Measurements from ENCODE around the gene WDR41.
A peak's percentile ranks its signal among the peaks of the same experiment; 100 is the strongest.
"Not testable (repeated sequence)": the region's sequence is repeated elsewhere in the genome, so short reads cannot be mapped to it uniquely, and the experiment has no call there.

Gene WDR41, protein sequence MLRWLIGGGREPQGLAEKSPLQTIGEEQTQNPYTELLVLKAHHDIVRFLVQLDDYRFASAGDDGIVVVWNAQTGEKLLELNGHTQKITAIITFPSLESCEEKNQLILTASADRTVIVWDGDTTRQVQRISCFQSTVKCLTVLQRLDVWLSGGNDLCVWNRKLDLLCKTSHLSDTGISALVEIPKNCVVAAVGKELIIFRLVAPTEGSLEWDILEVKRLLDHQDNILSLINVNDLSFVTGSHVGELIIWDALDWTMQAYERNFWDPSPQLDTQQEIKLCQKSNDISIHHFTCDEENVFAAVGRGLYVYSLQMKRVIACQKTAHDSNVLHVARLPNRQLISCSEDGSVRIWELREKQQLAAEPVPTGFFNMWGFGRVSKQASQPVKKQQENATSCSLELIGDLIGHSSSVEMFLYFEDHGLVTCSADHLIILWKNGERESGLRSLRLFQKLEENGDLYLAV

DNA sequence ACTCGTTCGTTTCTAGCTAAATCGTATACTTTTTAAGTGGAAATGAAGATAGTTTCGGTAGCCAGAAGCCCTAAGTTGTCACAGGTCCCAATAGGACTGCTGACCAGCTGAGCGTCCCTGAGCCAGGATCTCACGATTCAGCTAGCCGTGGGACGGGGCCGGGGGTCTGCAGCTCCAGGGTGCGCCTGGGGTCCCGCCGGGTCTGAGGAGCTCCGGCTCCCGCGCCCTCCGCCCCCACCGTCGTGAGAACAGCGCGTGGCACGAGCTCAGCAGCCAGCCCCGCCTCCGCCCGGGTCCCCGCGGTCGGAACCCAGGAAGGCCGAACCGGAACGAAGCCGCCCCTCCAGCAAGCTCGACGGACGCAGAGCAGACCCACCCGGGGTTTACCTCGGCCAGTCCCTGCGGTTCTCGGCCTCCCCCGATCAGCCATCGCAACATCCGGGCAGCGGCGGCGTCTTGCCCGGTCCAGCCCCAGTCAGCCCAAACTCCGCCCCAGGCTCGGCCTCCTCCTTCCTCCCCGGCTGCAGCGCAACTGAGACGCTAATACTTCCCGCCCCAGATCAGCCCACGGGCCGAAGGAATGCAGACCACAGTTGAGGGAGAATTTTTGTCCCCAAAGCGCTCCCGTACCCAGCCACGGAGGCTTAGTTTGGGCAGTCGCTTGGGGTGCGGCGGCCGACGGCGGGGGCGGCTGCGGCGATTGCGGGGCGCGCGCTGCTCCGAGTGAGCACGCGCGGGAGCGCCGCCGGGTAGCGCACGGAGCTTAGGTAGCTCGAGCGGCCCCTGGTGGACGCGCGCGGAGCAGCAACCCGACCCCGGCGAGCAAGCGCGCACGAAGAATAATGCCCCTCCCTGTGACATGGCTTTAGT lies at the start of gene WDR41:
WDR41 (minus strand) TSS at position 534 of the 870 bp plus-strand sequence; CDS start at position 438, 96 bp downstream.
- H3K4me1 ChIP-seq (ENCODE audit: insufficient read depth, low read length): peaks cover 6% of the 10 kb centered on the region
- no peaks in the 10 kb centered on the region for H3K9me3 ChIP-seq (ENCODE audit: low read length)
- H3K27me3 ChIP-seq (ENCODE audit: insufficient read depth, low read length): no peaks in the 10 kb centered on the region
- peak within 1 kb of the TSS; percentile 77 for H2AFZ ChIP-seq (ENCODE audit: low read depth, low read length)
- no peaks in the 10 kb centered on the region for H3K36me3 ChIP-seq (ENCODE audit: insufficient read depth, low read length)
- H3K4me3 ChIP-seq (ENCODE audit: low read length): peak within 1 kb of the TSS; percentile 100

DNA sequence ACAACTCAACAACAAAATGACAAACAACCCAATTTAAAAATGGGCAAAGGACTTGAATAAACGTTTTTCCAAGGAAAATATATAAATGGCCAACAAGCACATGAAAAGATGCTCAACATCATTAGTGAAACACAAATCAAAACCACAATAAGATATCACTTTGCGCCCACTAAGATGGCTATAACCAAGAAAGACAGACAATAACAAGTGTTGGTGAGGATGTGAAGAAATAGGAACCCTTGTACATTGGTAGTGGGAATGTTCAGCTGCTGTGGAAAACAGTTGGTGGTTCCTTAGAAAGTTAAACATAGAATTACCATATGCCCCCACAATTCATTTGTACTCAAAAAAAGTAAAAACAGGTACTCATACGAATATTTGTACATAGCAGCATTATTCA lies 39.2 kb upstream of the WDR41 start:
- Histone ChIP-seq H3K4me3 (ENCODE audit: low read length) (no peak overlapping the region), H2AFZ (ENCODE audit: low read depth, low read length) (no peak overlapping the region), H3K4me1 (ENCODE audit: insufficient read depth, low read length) (no peaks in the 10 kb centered on the region)

DNA sequence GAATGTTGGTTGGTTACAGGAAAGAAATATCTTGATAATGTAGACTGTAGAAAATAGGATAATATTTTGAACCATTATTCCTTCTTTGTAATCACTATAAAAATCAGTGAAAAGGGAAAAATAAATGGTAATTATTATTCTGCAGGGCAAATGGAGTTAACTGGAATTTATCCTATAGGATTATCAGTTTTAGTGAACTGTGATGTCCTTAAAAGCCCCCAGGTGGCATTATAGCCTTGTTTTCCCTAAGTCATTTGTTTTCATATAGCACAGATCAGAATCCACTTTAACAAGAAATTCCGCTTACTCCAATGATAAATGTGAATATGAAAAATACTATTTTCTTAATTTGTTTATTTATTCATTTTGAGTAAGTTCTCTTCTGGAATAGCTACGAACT lies 26.2 kb upstream of the WDR41 start:
- H3K9me3 ChIP-seq (ENCODE audit: low read length): no peaks in the 10 kb centered on the region
- H3K36me3 ChIP-seq (ENCODE audit: insufficient read depth, low read length): no peaks in the 10 kb centered on the region
- H3K4me1 ChIP-seq (ENCODE audit: insufficient read depth, low read length): no peaks in the 10 kb centered on the region
- H2AFZ ChIP-seq (ENCODE audit: low read depth, low read length): no peak overlapping the region
- peaks cover 8% of the 10 kb centered on the region for H3K27me3 ChIP-seq (ENCODE audit: insufficient read depth, low read length)
- no peak overlapping the region for H3K4me3 ChIP-seq (ENCODE audit: low read length)

More for the DNA sequence above, 39.2 kb upstream of the WDR41 start:
- Histone ChIP-seq H3K27me3 (ENCODE audit: insufficient read depth, low read length) (peaks cover 6% of the 10 kb centered on the region), H3K9me3 (ENCODE audit: low read length) (no peaks in the 10 kb centered on the region), H3K36me3 (ENCODE audit: insufficient read depth, low read length) (no peaks in the 10 kb centered on the region)

GRCh38 chr5:77514457-77514856 lies 22.3 kb upstream of the WDR41 start:
- H3K9me3 ChIP-seq (ENCODE audit: low read length): no peaks in the 10 kb centered on the region
- no peak overlapping the region for H2AFZ ChIP-seq (ENCODE audit: low read depth, low read length)
- peaks cover 4% of the 10 kb centered on the region for H3K27me3 ChIP-seq (ENCODE audit: insufficient read depth, low read length)
- no peaks in the 10 kb centered on the region for H3K4me1 ChIP-seq (ENCODE audit: insufficient read depth, low read length)
- H3K36me3 ChIP-seq (ENCODE audit: insufficient read depth, low read length): no peaks in the 10 kb centered on the region
- no peak overlapping the region for H3K4me3 ChIP-seq (ENCODE audit: low read length)

GRCh38 chr5:77513321-77513720 lies 21.2 kb upstream of the WDR41 start:
- Histone ChIP-seq H3K9me3 (ENCODE audit: low read length) (no peaks in the 10 kb centered on the region), H3K4me1 (ENCODE audit: insufficient read depth, low read length) (no peaks in the 10 kb centered on the region), H3K36me3 (ENCODE audit: insufficient read depth, low read length) (no peaks in the 10 kb centered on the region), H3K4me3 (ENCODE audit: low read length) (no peak overlapping the region), H3K27me3 (ENCODE audit: insufficient read depth, low read length) (peaks cover 4% of the 10 kb centered on the region), H2AFZ (ENCODE audit: low read depth, low read length) (no peak overlapping the region)

DNA sequence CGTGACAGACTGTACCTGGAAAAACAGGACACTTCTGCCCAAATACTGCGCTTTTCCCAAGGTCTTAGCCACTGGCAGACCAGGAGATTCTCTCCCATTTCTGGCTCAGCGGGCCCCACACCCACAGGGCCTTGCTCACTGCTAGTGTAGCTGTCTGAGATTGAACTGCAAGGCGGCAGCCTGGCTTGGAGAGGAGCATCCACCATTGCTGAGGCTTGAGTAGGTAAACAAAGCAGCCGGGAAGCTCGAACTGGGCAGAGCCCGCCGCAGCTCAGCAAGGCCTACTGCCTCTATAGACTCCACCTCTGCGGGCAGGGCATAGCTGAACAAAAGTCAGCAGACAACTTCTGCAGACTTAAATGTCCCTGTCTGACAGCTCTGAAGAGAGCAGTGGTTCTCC lies 9.0 kb upstream of the WDR41 start:
- H3K9me3 ChIP-seq (ENCODE audit: low read length); H2AFZ ChIP-seq (ENCODE audit: low read depth, low read length); H3K4me1 ChIP-seq (ENCODE audit: insufficient read depth, low read length); H3K27me3 ChIP-seq (ENCODE audit: insufficient read depth, low read length); H3K36me3 ChIP-seq (ENCODE audit: insufficient read depth, low read length); H3K4me3 ChIP-seq (ENCODE audit: low read length): not testable (repeated sequence)

GRCh38 chr5:77499973-77500372 lies 7.9 kb upstream of the WDR41 start:
- Histone ChIP-seq H3K4me3 (ENCODE audit: low read length) (no peak overlapping the region), H2AFZ (ENCODE audit: low read depth, low read length) (no peak overlapping the region), H3K36me3 (ENCODE audit: insufficient read depth, low read length) (no peaks in the 10 kb centered on the region), H3K9me3 (ENCODE audit: low read length) (no peaks in the 10 kb centered on the region), H3K27me3 (ENCODE audit: insufficient read depth, low read length) (peaks cover 3% of the 10 kb centered on the region), H3K4me1 (ENCODE audit: insufficient read depth, low read length) (no peaks in the 10 kb centered on the region)

DNA sequence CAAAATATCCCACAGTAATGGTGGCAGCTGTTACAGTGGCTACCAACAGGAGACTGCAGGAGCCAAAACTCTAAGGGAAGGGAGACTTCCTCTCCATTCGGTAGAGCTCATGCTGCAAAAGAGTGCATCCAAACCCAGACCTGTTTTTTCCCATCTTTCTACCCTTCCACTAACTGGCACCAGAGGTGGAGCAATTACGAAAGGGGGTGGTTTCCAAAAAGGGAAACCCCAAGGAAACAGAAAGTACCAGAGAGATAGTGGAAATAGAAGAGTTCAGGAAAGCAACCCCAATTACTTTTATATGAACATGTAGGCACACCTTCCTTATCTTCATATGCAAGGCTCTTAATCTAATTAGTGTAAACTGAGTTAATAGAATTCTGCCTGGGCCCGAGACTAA lies 7.3 kb upstream of the WDR41 start:
- Histone ChIP-seq H3K27me3 (ENCODE audit: insufficient read depth, low read length) (peaks cover 3% of the 10 kb centered on the region), H3K4me3 (ENCODE audit: low read length) (no peak overlapping the region), H3K4me1 (ENCODE audit: insufficient read depth, low read length) (no peaks in the 10 kb centered on the region), H3K9me3 (ENCODE audit: low read length) (no peaks in the 10 kb centered on the region), H2AFZ (ENCODE audit: low read depth, low read length) (no peak overlapping the region), H3K36me3 (ENCODE audit: insufficient read depth, low read length) (no peaks in the 10 kb centered on the region)

GRCh38 chr5:77498952-77499351 lies 6.8 kb upstream of the WDR41 start:
- Histone ChIP-seq H3K4me1 (ENCODE audit: insufficient read depth, low read length) (no peaks in the 10 kb centered on the region), H3K27me3 (ENCODE audit: insufficient read depth, low read length) (peaks cover 3% of the 10 kb centered on the region), H2AFZ (ENCODE audit: low read depth, low read length) (no peak overlapping the region), H3K9me3 (ENCODE audit: low read length) (no peaks in the 10 kb centered on the region), H3K4me3 (ENCODE audit: low read length) (no peak overlapping the region), H3K36me3 (ENCODE audit: insufficient read depth, low read length) (no peaks in the 10 kb centered on the region)

GRCh38 chr5:77494935-77495334 lies 2.8 kb upstream of the WDR41 start:
- Histone ChIP-seq H3K9me3 (ENCODE audit: low read length) (no peaks in the 10 kb centered on the region), H2AFZ (ENCODE audit: low read depth, low read length) (no peak overlapping the region), H3K27me3 (ENCODE audit: insufficient read depth, low read length) (peaks cover 3% of the 10 kb centered on the region), H3K4me3 (ENCODE audit: low read length) (no peak overlapping the region), H3K36me3 (ENCODE audit: insufficient read depth, low read length) (no peaks in the 10 kb centered on the region), H3K4me1 (ENCODE audit: insufficient read depth, low read length) (peaks cover 6% of the 10 kb centered on the region)

- no peaks in the 10 kb centered on the region for H3K36me3 ChIP-seq (ENCODE audit: insufficient read depth, low read length)
- peak overlapping the region; percentile 77 for H2AFZ ChIP-seq (ENCODE audit: low read depth, low read length)
- H3K4me3 ChIP-seq (ENCODE audit: low read length): peak overlapping the region; percentile 100
- no peaks in the 10 kb centered on the region for H3K9me3 ChIP-seq (ENCODE audit: low read length)
- H3K27me3 ChIP-seq (ENCODE audit: insufficient read depth, low read length): no peaks in the 10 kb centered on the region
- H3K4me1 ChIP-seq (ENCODE audit: insufficient read depth, low read length): peaks cover 6% of the 10 kb centered on the region
Observed at GRCh38 chr5:77492653-77493000, 511 bp upstream of the WDR41 start.

DNA sequence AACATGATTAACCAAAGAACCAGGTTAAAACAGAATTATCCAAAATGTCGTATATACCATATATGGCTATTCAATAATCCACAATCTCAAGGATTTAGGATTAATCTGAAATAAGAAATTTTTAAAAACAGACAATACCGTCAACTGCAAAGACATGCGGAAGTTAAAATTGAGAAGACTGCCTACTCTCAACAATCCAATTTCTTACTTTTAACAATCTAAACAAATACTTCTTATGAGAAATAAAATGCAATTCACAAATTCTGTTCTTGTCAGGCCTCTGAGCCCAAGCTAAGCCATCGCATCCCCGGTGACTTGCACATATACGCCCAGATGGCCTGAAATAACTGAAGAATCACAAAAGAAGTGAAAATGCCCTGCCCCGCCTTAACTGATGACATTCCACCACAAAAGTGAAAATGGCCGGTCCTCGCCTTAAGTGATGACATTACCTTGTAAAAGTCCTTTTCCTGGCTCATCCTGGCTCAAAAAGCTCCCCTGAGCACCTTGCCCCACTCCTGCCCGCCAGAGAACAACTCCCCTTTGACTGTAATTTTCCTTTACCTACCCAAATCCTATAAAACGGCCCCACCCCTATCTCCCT lies 1.3 kb downstream of the WDR41 start:
- H3K4me1 ChIP-seq (ENCODE audit: insufficient read depth, low read length); H3K27me3 ChIP-seq (ENCODE audit: insufficient read depth, low read length); H3K9me3 ChIP-seq (ENCODE audit: low read length); H3K36me3 ChIP-seq (ENCODE audit: insufficient read depth, low read length); H2AFZ ChIP-seq (ENCODE audit: low read depth, low read length): not testable (repeated sequence)
- peak overlapping the region; percentile 100 for H3K4me3 ChIP-seq (ENCODE audit: low read length)

- Histone ChIP-seq H3K36me3 (ENCODE audit: insufficient read depth, low read length) (peaks cover 33% of the 10 kb centered on the region), H3K9me3 (ENCODE audit: low read length) (no peaks in the 10 kb centered on the region), H3K27me3 (ENCODE audit: insufficient read depth, low read length) (no peaks in the 10 kb centered on the region), H3K4me1 (ENCODE audit: insufficient read depth, low read length) (peaks cover 3% of the 10 kb centered on the region), H2AFZ (ENCODE audit: low read depth, low read length) (no peak overlapping the region), H3K4me3 (ENCODE audit: low read length) (no peak overlapping the region)
Observed at GRCh38 chr5:77486344-77486962, 5.7 kb downstream of the WDR41 start.
